Astrocyte (in vitro differentiated cells and primary cell): ENCODE measurements around the gene RNU5B-1. TPM values are rescaled to one million over a fixed set of nuclear protein-coding genes. Genes with fewer than 3 reads are reported as not detected.

Experiments
- DNase-seq: peaks from one replicate; pipeline ENCODE4 v3.0.0-alpha.2; 2010; ENCODE audit warnings: low read depth
- FAIRE-seq: peaks from 2 replicates; lab custom pipeline; 2011; peaks lifted over from hg19 to GRCh38; lab: Jason Lieb, UNC
- H2AFZ ChIP-seq: 2 replicates; pipeline ENCODE4 v1.6.0; 2012; ENCODE audit warnings: low read depth, low read length, inconsistent platforms
- H3K27ac ChIP-seq: 2 replicates; pipeline ENCODE4 v1.5.1; 2011; ENCODE audit warnings: low read depth, low read length, inconsistent platforms
- H3K27me3 ChIP-seq: 2 replicates; pipeline ENCODE4 v1.6.0; 2011; ENCODE audit warnings: low read length, inconsistent platforms; ENCODE audit not compliant: insufficient read depth
- H3K36me3 ChIP-seq: 2 replicates; pipeline ENCODE4 v1.5.1; 2011; ENCODE audit warnings: low read length, inconsistent platforms; ENCODE audit not compliant: insufficient read depth
- H3K4me1 ChIP-seq: 2 replicates; pipeline ENCODE4 v1.5.1; 2011; ENCODE audit warnings: low read length, inconsistent platforms; ENCODE audit not compliant: insufficient read depth
- H3K4me2 ChIP-seq: 2 replicates; pipeline ENCODE4 v1.6.0; 2012; ENCODE audit warnings: low read length, inconsistent platforms
- H3K4me3 ChIP-seq: 2 replicates; pipeline ENCODE4 v1.5.1; 2011; ENCODE audit warnings: low read depth, mild to moderate bottlenecking, low read length, inconsistent platforms; ENCODE audit not compliant: insufficient read depth
- H3K79me2 ChIP-seq: 2 replicates; pipeline ENCODE4 v1.6.0; 2012; ENCODE audit warnings: mild to moderate bottlenecking, low read length, inconsistent platforms; ENCODE audit not compliant: insufficient read depth
- H3K9ac ChIP-seq: 2 replicates; pipeline ENCODE4 v1.6.0; 2012; ENCODE audit warnings: mild to moderate bottlenecking, low read length, inconsistent platforms
- H3K9me3 ChIP-seq: 2 replicates; pipeline ENCODE4 v1.5.1; 2012; ENCODE audit warnings: low read depth, mild to moderate bottlenecking, low read length, inconsistent platforms; ENCODE audit not compliant: insufficient read depth
- H4K20me1 ChIP-seq: 2 replicates; pipeline ENCODE4 v1.6.0; 2012; ENCODE audit warnings: low read length, inconsistent platforms; ENCODE audit not compliant: insufficient read depth
- H3K27ac Mint-ChIP-seq: one replicate; pipeline ENCODE4 v1.8.0; 2021; ENCODE audit warnings: mild to moderate bottlenecking, mixed read lengths; ENCODE audit not compliant: unreplicated experiment
- H3K27me3 Mint-ChIP-seq: one replicate; pipeline ENCODE4 v1.8.0; 2021; ENCODE audit warnings: low read depth, mixed read lengths; ENCODE audit not compliant: unreplicated experiment
- H3K36me3 Mint-ChIP-seq: one replicate; pipeline ENCODE4 v1.8.0; 2021; ENCODE audit warnings: low read depth, mixed read lengths; ENCODE audit not compliant: unreplicated experiment
- H3K4me1 Mint-ChIP-seq: one replicate; pipeline ENCODE4 v1.8.0; 2021; ENCODE audit warnings: low read depth, mixed read lengths; ENCODE audit not compliant: unreplicated experiment
- H3K4me3 Mint-ChIP-seq: one replicate; pipeline ENCODE4 v1.8.0; 2021; ENCODE audit warnings: mild to moderate bottlenecking, moderate library complexity, mixed read lengths; ENCODE audit not compliant: unreplicated experiment
- H3K9me3 Mint-ChIP-seq: one replicate; pipeline ENCODE4 v1.8.0; 2021; ENCODE audit warnings: mild to moderate bottlenecking, mixed read lengths; ENCODE audit not compliant: unreplicated experiment
- EZH2 ChIP-seq: IDR thresholded peaks from 2 replicates; pipeline ENCODE4 v1.6.1; 2012; ENCODE audit warnings: mild to moderate bottlenecking, low read length, inconsistent platforms; ENCODE audit not compliant: insufficient read depth
- total RNA-seq: library from RNA; stranded (reverse); gene quantifications from 2 replicates; pipeline ENCODE4 v1.2.1, GENCODE V29; 2021
- TF ChIP-seq, protein P1 (sequence below): IDR thresholded peaks from 2 replicates; pipeline ENCODE4 v1.5.1; 2011; ENCODE audit warnings: low read depth, mild to moderate bottlenecking, inconsistent platforms, low read length, moderate library complexity; ENCODE audit not compliant: insufficient read depth

RNU5B-1 gene
- total RNA-seq, 1 donor from 2014 or later = 11.7 TPM

DNA sequence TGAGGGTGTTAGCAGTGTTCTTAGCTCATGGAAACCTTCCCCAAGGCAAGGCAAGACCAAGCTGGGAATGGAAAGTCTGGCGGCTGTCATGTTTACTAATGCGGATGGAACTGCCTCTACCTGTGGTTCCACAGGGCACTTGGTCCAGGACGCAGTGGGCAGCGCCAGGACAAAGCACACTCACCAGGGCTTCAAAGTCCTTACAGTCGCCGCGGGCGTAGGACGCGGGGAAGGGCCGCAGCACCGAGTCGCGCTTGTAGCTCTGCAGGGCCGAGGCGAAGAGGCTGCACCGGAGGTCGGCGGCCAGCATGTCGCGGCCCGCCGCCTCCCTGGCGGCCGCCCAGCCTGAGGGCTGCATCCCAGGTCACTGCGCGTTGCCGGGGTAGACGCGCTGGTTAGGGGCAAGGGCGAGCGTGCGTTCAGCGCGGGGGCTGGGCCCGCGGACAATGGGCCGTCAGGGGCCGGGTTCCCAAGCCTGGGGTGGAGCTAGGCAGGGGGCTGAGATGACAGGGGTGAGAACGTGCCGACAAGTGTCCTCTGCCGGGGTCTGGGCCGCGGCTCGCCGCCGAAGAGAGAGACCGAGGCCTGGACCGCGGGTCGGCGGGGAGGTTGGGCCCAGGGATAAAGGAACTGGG lies 18.3 kb upstream of the RNU5B-1 start:
- Histone ChIP-seq H3K27ac (no peak overlapping the region), H3K4me1 (peaks cover 6% of the 10 kb centered on the region), H3K9me3 (no peaks in the 10 kb centered on the region), H3K9ac (peak overlapping the region; percentile 74), H3K4me3 (peak overlapping the region; percentile 76), H4K20me1 (no peaks in the 10 kb centered on the region), H3K27me3 (peaks cover 2% of the 10 kb centered on the region), H3K79me2 (no peaks in the 10 kb centered on the region), H3K36me3 (no peaks in the 10 kb centered on the region), H3K4me2 (peak overlapping the region; percentile 90), H2AFZ (peak overlapping the region; percentile 96)
- Mint-ChIP-seq H3K4me1 (no peaks in the 10 kb centered on the region), H3K9me3 (no peaks in the 10 kb centered on the region), H3K4me3 (peak overlapping the region; percentile 78), H3K27me3 (peaks cover 5% of the 10 kb centered on the region), H3K27ac (no peak overlapping the region), H3K36me3 (peaks cover 2% of the 10 kb centered on the region)
- DNase-seq (peak; percentile 18), FAIRE-seq (no peak)
- TF ChIP-seq, protein P1, sequence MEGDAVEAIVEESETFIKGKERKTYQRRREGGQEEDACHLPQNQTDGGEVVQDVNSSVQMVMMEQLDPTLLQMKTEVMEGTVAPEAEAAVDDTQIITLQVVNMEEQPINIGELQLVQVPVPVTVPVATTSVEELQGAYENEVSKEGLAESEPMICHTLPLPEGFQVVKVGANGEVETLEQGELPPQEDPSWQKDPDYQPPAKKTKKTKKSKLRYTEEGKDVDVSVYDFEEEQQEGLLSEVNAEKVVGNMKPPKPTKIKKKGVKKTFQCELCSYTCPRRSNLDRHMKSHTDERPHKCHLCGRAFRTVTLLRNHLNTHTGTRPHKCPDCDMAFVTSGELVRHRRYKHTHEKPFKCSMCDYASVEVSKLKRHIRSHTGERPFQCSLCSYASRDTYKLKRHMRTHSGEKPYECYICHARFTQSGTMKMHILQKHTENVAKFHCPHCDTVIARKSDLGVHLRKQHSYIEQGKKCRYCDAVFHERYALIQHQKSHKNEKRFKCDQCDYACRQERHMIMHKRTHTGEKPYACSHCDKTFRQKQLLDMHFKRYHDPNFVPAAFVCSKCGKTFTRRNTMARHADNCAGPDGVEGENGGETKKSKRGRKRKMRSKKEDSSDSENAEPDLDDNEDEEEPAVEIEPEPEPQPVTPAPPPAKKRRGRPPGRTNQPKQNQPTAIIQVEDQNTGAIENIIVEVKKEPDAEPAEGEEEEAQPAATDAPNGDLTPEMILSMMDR = no peak
- no peak for TF ChIP-seq EZH2

- Mint-ChIP-seq H3K4me1 (no peaks in the 10 kb centered on the region), H3K4me3 (peak within 1 kb of the TSS; percentile 78), H3K36me3 (no peaks in the 10 kb centered on the region), H3K27me3 (peaks cover 5% of the 10 kb centered on the region), H3K27ac (peak within 1 kb of the TSS; percentile 56), H3K9me3 (no peaks in the 10 kb centered on the region)
- H2AFZ ChIP-seq = peak within 1 kb of the TSS; percentile 96
- no peaks in the 10 kb centered on the region for H3K36me3 ChIP-seq
- TF ChIP-seq, protein P1 = no peak
- no peak for TF ChIP-seq EZH2
- peak within 1 kb of the TSS; percentile 90 for H3K4me2 ChIP-seq
- no peaks in the 10 kb centered on the region for H3K79me2 ChIP-seq
- peak within 1 kb of the TSS; percentile 76 for H3K4me3 ChIP-seq
- no peaks in the 10 kb centered on the region for H4K20me1 ChIP-seq
- DNase-seq = peak; percentile 77
- H3K4me1 ChIP-seq = peaks cover 6% of the 10 kb centered on the region
- FAIRE-seq = no peak
- no peaks in the 10 kb centered on the region for H3K9me3 ChIP-seq
- H3K27ac ChIP-seq = no peak within 1 kb of the TSS
- peaks cover 2% of the 10 kb centered on the region for H3K27me3 ChIP-seq
- peak within 1 kb of the TSS; percentile 74 for H3K9ac ChIP-seq
These were observed 17.6 kb upstream of the RNU5B-1 start, which contains the start of gene PARP16 for GRCh38 chr15:65286704-65287519. TSS of gene PARP16 (minus strand) at chr15:65286883. CDS start at chr15:65286426, 457 bp downstream.
